ENCODE results near the gene ARHGEF12.

ARHGEF12 gene

DNA sequence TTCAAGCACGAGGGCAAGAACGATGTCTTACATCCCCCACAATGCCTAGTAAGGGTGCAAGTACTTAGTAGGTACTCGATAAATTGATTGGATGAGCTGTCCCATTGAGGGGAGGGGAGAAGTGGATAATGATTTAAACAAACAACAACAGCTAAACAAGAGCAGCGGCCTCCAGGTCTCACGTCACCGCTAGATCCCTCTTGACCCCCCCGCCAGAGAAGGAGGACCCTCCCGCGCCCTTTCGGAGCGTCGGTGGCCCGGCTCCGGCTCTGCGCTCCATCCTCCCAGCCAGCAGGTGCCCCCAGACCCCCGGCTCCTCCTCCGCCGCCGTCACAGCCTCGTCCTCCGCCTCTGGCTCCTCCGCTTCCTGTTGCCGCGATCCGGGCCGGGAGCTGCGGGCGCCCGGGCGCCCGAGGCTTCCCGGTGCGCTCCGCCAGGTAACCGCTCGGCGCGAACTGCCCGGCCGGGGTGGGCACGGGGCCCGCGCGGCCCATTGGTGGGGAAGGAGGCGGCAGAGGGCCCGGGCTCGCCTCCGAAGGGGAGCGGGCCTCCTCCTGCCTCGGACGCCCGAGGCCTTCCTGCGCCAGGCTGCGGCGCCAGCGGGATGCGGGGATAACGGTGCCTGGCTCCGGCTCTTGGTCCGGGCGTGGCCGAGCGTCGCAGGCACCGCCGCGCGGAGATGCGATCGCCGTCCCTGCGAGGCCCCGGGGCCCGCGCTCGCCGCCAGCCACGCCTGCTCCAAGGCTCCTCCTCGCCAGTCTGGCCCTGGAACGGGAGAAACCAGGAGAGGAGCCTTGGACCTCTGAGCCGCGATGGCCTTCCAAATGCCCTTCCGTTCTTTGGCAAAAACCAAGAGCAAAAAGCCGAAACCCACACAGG, 11.0 kb upstream of the ARHGEF12 start, which contains the start of gene TLCD5:
Gene TLCD5 (plus strand): TSS at position 368 of the 879 bp plus-strand sequence. CDS start 2,143 bp downstream, outside the sequence.
- Histone ChIP-seq H3K4me3 (ENCODE audit: insufficient read length, low read depth) (peak within 1 kb of the TSS; percentile 77), H3K36me3 (ENCODE audit: insufficient read depth, insufficient read length, low read length) (peaks cover 15% of the 10 kb centered on the region), H3K9ac (ENCODE audit: insufficient read length, low read depth) (peak within 1 kb of the TSS; percentile 87), H3K4me1 (ENCODE audit: insufficient read depth, insufficient read length) (peaks cover 2% of the 10 kb centered on the region), H3K9me3 (ENCODE audit: insufficient read depth, low read length) (no peaks in the 10 kb centered on the region), H3K27me3 (ENCODE audit: insufficient read depth, insufficient read length) (peaks cover 19% of the 10 kb centered on the region)
- peak; percentile 86 for DNase-seq (ENCODE audit: low read depth, low spot score)
- no peak for TF ChIP-seq SUZ12 (IDR thresholded peaks at IDR 0.05; ENCODE audit: extremely low read depth, insufficient read depth, insufficient read length)
- TF ChIP-seq YY1 (IDR thresholded peaks at IDR 0.05; ENCODE audit: insufficient read depth, insufficient read length): no peak
- TF ChIP-seq ZNF274 (IDR thresholded peaks at IDR 0.05; ENCODE audit: low read depth, low read length): no peak

DNA sequence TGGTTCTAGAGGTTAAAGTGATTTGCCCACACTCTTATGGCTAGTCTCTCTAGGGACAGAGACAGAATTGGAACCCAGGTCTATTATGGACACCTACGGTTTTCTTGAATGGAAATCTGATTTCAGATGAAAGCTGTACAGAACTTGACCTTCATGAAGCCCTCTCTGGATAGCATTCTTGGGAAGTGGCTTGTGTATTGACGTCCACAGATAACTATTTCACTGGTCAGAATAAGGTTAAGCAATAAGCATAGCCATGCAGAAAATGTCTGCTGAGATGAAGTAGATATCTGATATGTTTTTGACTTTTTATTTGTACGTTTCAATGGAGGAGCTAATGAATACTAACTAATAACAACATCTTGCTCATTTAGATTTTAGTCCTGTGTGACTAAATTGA, 10.0 kb upstream of the ARHGEF12 start:
- Histone ChIP-seq H3K9me3 (ENCODE audit: insufficient read depth, low read length) (no peaks in the 10 kb centered on the region), H3K9ac (ENCODE audit: insufficient read length, low read depth) (no peak overlapping the region)

DNA sequence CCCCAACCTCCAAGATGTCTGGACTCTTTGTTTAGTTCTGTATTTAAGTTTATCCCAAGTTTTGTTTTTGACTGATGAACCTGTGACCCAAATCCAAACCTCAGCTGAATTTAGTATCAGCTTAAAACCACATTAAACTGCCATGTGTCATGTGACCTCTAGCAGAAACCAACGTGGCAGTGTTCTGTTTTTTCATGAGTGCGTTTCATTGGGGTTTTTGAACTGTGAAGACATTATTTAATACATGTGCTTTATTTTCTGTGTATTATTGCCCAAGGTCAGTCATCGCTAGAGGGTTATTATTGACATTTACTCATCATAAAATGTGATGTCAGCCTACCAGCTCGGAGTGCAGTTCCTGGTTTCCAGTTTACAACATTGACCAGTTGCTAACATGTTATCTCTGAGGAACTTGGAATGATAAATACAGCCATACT, 9.3 kb upstream of the ARHGEF12 start:
- TF ChIP-seq ZNF274 (IDR thresholded peaks at IDR 0.05; ENCODE audit: low read depth, low read length) (no peak), YY1 (IDR thresholded peaks at IDR 0.05; ENCODE audit: insufficient read depth, insufficient read length) (no peak), SUZ12 (IDR thresholded peaks at IDR 0.05; ENCODE audit: extremely low read depth, insufficient read depth, insufficient read length) (no peak)
- Histone ChIP-seq H3K4me1 (ENCODE audit: insufficient read depth, insufficient read length) (peaks cover 2% of the 10 kb centered on the region), H3K27me3 (ENCODE audit: insufficient read depth, insufficient read length) (peaks cover 19% of the 10 kb centered on the region), H3K4me3 (ENCODE audit: insufficient read length, low read depth) (no peak overlapping the region), H3K9me3 (ENCODE audit: insufficient read depth, low read length) (no peaks in the 10 kb centered on the region), H3K36me3 (ENCODE audit: insufficient read depth, insufficient read length, low read length) (peaks cover 22% of the 10 kb centered on the region), H3K9ac (ENCODE audit: insufficient read length, low read depth) (no peak overlapping the region)
- no peak for DNase-seq (ENCODE audit: low read depth, low spot score)

More for the DNA sequence above, 10.0 kb upstream of the ARHGEF12 start:
- TF ChIP-seq SUZ12 (IDR thresholded peaks at IDR 0.05; ENCODE audit: extremely low read depth, insufficient read depth, insufficient read length) (no peak), ZNF274 (IDR thresholded peaks at IDR 0.05; ENCODE audit: low read depth, low read length) (no peak), YY1 (IDR thresholded peaks at IDR 0.05; ENCODE audit: insufficient read depth, insufficient read length) (no peak)
- DNase-seq (ENCODE audit: low read depth, low spot score): no peak
- H3K4me1 ChIP-seq (ENCODE audit: insufficient read depth, insufficient read length): peaks cover 2% of the 10 kb centered on the region
- peaks cover 21% of the 10 kb centered on the region for H3K36me3 ChIP-seq (ENCODE audit: insufficient read depth, insufficient read length, low read length)
- H3K4me3 ChIP-seq (ENCODE audit: insufficient read length, low read depth): peak overlapping the region; percentile 77
- H3K27me3 ChIP-seq (ENCODE audit: insufficient read depth, insufficient read length): peaks cover 19% of the 10 kb centered on the region

DNA sequence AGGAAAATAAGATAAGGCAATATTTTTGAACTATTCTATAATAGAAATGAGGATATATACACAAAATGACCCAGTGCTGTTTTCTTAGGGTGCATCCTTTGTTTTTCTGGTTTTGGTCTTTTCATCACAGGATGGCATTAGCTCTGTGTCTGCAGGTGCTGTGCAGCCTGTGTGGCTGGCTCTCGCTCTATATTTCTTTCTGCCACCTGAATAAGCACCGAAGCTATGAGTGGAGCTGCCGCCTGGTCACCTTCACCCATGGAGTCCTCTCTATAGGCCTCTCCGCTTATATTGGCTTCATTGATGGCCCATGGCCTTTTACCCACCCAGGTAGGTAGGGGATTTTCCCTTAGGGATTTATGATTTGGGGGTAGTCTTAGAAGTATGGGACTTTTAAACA, 8.9 kb upstream of the ARHGEF12 start:
- Histone ChIP-seq H3K36me3 (ENCODE audit: insufficient read depth, insufficient read length, low read length) (peaks cover 25% of the 10 kb centered on the region), H3K4me1 (ENCODE audit: insufficient read depth, insufficient read length) (peaks cover 2% of the 10 kb centered on the region), H3K4me3 (ENCODE audit: insufficient read length, low read depth) (no peak overlapping the region), H3K9ac (ENCODE audit: insufficient read length, low read depth) (no peak overlapping the region), H3K9me3 (ENCODE audit: insufficient read depth, low read length) (no peaks in the 10 kb centered on the region), H3K27me3 (ENCODE audit: insufficient read depth, insufficient read length) (peaks cover 19% of the 10 kb centered on the region)
- no peak for TF ChIP-seq ZNF274 (IDR thresholded peaks at IDR 0.05; ENCODE audit: low read depth, low read length)
- TF ChIP-seq YY1 (IDR thresholded peaks at IDR 0.05; ENCODE audit: insufficient read depth, insufficient read length): no peak
- no peak for TF ChIP-seq SUZ12 (IDR thresholded peaks at IDR 0.05; ENCODE audit: extremely low read depth, insufficient read depth, insufficient read length)
- no peak for DNase-seq (ENCODE audit: low read depth, low spot score)

DNA sequence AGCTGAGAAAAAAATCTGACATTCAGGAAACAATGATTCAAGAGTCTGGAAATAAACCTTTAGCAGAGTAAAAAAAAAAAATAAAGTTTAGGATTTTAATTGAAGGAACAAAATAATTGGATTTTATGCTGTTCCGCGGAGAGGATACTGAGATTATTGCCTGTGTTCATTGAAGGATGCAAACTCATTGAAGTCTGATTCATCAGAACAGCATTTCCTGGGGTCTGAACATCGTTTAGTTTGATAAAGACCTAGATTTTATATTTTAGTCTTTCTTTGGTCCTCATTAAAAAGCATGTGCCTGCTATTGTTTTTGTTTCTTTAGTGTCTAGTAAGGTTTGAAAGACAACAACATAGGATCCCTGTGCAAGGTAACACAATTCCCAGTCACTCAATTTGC, 6.7 kb upstream of the ARHGEF12 start:
- TF ChIP-seq YY1 (IDR thresholded peaks at IDR 0.05; ENCODE audit: insufficient read depth, insufficient read length) (no peak), ZNF274 (IDR thresholded peaks at IDR 0.05; ENCODE audit: low read depth, low read length) (no peak), SUZ12 (IDR thresholded peaks at IDR 0.05; ENCODE audit: extremely low read depth, insufficient read depth, insufficient read length) (no peak)
- H3K36me3 ChIP-seq (ENCODE audit: insufficient read depth, insufficient read length, low read length): peaks cover 25% of the 10 kb centered on the region
- H3K9me3 ChIP-seq (ENCODE audit: insufficient read depth, low read length): no peaks in the 10 kb centered on the region
- no peak overlapping the region for H3K4me3 ChIP-seq (ENCODE audit: insufficient read length, low read depth)
- peaks cover 3% of the 10 kb centered on the region for H3K27me3 ChIP-seq (ENCODE audit: insufficient read depth, insufficient read length)
- DNase-seq (ENCODE audit: low read depth, low spot score): no peak
- no peak overlapping the region for H3K9ac ChIP-seq (ENCODE audit: insufficient read length, low read depth)
- peaks cover 2% of the 10 kb centered on the region for H3K4me1 ChIP-seq (ENCODE audit: insufficient read depth, insufficient read length)

DNA sequence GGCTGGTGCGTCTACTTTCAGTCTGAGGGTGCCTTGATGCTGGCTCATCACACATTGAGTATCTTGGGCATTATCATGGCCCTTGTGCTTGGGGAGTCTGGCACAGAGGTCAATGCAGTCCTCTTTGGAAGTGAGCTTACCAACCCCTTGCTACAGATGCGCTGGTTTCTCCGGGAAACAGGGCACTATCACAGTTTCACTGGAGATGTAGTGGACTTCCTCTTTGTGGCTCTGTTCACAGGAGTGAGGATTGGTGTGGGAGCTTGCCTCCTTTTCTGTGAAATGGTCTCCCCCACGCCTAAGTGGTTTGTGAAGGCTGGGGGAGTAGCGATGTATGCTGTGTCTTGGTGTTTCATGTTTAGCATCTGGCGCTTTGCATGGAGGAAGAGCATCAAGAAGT, 6.2 kb upstream of the ARHGEF12 start:
- no peaks in the 10 kb centered on the region for H3K4me1 ChIP-seq (ENCODE audit: insufficient read depth, insufficient read length)
- TF ChIP-seq YY1 (IDR thresholded peaks at IDR 0.05; ENCODE audit: insufficient read depth, insufficient read length) (no peak), ZNF274 (IDR thresholded peaks at IDR 0.05; ENCODE audit: low read depth, low read length) (no peak), SUZ12 (IDR thresholded peaks at IDR 0.05; ENCODE audit: extremely low read depth, insufficient read depth, insufficient read length) (no peak)

DNA sequence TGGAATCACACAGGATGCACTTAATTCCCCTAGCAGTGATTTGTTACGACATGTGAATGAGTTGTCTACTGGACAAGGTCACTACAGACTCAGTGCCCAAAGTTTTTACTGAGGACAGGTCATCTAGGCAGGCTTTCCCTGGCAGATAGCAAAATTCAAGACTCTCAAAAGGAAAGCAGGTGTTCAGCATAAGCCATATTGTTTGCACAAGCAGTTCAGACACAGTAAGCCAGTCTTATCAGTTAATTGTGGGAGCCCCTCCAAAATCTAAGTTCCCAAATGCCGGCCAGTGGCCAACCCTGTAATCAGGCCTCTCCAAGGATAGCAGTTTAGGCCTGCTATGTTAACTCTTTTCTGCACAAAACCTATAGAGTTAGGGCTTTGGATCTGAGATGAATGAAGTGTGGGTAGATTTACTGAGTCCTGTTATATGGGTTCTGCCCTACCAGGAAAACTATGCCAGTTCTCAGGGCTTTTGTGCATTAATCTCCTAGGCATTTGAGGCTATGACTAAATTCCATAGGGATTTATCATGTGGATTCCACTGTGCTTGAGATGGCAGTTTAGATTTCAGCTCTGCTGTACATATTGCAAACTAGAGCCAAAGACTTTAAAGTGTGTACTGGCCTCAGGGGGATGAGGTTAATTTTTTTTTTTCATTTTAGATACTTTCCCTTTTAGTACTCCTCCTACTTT, 4.8 kb upstream of the ARHGEF12 start:
- Histone ChIP-seq H3K27me3 (ENCODE audit: insufficient read depth, insufficient read length) (no peaks in the 10 kb centered on the region), H3K9me3 (ENCODE audit: insufficient read depth, low read length) (no peaks in the 10 kb centered on the region), H3K4me3 (ENCODE audit: insufficient read length, low read depth) (no peak overlapping the region), H3K4me1 (ENCODE audit: insufficient read depth, insufficient read length) (no peaks in the 10 kb centered on the region), H3K36me3 (ENCODE audit: insufficient read depth, insufficient read length, low read length) (peaks cover 25% of the 10 kb centered on the region), H3K9ac (ENCODE audit: insufficient read length, low read depth) (no peak overlapping the region)
- DNase-seq (ENCODE audit: low read depth, low spot score): no peak
- no peak for TF ChIP-seq YY1 (IDR thresholded peaks at IDR 0.05; ENCODE audit: insufficient read depth, insufficient read length)

More for the DNA sequence above, 6.2 kb upstream of the ARHGEF12 start:
- Histone ChIP-seq H3K36me3 (ENCODE audit: insufficient read depth, insufficient read length, low read length) (peaks cover 25% of the 10 kb centered on the region), H3K4me3 (ENCODE audit: insufficient read length, low read depth) (no peak overlapping the region), H3K9me3 (ENCODE audit: insufficient read depth, low read length) (no peaks in the 10 kb centered on the region), H3K9ac (ENCODE audit: insufficient read length, low read depth) (no peak overlapping the region), H3K27me3 (ENCODE audit: insufficient read depth, insufficient read length) (no peaks in the 10 kb centered on the region)
- DNase-seq (ENCODE audit: low read depth, low spot score): no peak

All from NT2/D1 (cell line).